ENCODE measurements around the gene ZSCAN21. TPM values are rescaled to one million over a fixed set of nuclear protein-coding genes. Genes with fewer than 3 reads are reported as not detected.

The ZSCAN21 gene
- total and polyA plus RNA-seq, 2 donors (not counting 3 experiments of a cell fraction or from before 2014, with no cell fraction given), result 7.4 to 7.7 TPM

DNA sequence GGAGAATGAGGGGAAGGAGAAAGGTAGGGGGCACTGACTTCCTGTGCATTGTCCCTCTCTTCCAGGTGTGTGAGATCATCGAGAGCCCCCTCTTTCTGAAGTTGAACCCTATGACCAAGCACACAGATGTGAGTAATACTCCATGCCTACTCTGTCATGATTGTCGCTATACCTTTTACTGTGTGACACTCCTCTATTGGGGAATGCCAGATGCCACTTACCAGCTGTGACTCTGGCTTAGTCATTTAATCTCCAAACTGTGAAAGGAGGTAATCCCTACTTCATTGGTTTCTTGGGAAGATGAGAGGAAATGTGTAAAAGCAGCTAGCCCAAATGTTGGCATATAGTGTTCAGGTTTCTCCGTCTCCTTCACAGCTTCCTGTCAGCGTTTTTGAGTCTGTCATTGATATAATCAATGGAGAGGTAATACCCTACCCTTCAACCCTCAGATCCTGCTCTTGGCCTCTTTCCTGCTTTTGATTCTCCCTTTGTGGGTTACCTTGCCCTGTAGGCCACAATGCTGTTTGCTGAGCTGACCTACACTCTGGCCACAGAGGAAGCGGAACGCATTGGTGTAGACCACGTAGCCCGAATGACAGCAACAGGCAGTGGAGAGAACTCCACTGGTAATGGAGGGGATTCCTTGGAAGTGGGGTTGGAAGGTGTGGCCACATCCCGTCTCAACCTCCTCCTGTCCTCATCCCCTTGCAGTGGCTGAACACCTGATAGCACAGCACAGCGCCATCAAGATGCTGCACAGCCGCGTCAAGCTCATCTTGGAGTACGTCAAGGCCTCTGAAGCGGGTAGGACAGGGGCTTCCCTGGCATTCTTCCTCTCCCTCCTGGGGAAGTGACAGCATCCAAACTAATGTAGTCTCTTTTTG, 41.2 kb downstream of the ZSCAN21 start:
- intact Hi-C loops (cut with micrococcal nuclease), result no loop called here
- Histone ChIP-seq H3K9me3 (replicated peaks; ENCODE audit: control insufficient read depth, insufficient read depth, low read length) (no peaks in the 10 kb centered on the region), H3K79me2 (ENCODE audit: control insufficient read depth, insufficient read depth, low read length) (peaks cover 21% of the 10 kb centered on the region), H3K36me3 (ENCODE audit: control insufficient read depth in 2 of 2, extremely low read depth in 1 of 2, insufficient read depth in 2 of 2, low read length in 2 of 2) (peaks cover 28 to 33% of the 10 kb centered on the region in 2 experiments), H3K9me1 (replicated peaks; ENCODE audit: control insufficient read depth, extremely low read depth, insufficient read depth, low read length) (no peaks in the 10 kb centered on the region), H3K27me3 (ENCODE audit: control insufficient read depth in 2 of 2, insufficient read depth in 2 of 2, low read length in 2 of 2) (no peaks in the 10 kb centered on the region), H4K20me1 (replicated peaks; ENCODE audit: control insufficient read depth, extremely low read depth, insufficient read depth, low read length) (no peaks in the 10 kb centered on the region), H2AFZ (ENCODE audit: low read depth, low read length) (no peak overlapping the region), H3K4me3 (replicated peaks in 1 of 3; ENCODE audit: insufficient read depth in 1 of 3, low read depth in 1 of 3, low read length in 3 of 3) (no peak overlapping the region), H3K9ac (replicated peaks; ENCODE audit: extremely low read depth, insufficient read depth, low read length) (no peak overlapping the region), H3K4me1 (ENCODE audit: control insufficient read depth, extremely low read depth, insufficient read depth, low read length) (peaks cover 39% of the 10 kb centered on the region), H3K4me2 (ENCODE audit: insufficient read depth, low read length) (no peak overlapping the region), H3K27ac (ENCODE audit: insufficient read depth, low read depth, low read length) (no peak overlapping the region)
- TSS peak; percentile 30 for BruUV-seq (replicated peaks)
- DNase-seq (ENCODE audit: low read depth, low spot score) (no peak), FAIRE-seq (no peak)
- TF ChIP-seq, protein P1, sequence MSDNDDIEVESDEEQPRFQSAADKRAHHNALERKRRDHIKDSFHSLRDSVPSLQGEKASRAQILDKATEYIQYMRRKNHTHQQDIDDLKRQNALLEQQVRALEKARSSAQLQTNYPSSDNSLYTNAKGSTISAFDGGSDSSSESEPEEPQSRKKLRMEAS (IDR thresholded peaks at IDR 0.05; ENCODE audit: insufficient read depth, insufficient read length), result no peak
- TF ChIP-seq FOS (IDR thresholded peaks at IDR 0.05; ENCODE audit: borderline replicate concordance, insufficient read depth, low read length), result no peak
- TF ChIP-seq POLR2A (IDR thresholded peaks at IDR 0.05; ENCODE audit: low read depth, low read length), result no peak
- POLR2A ChIA-PET, result interaction anchor here (1.6 to 1.9 kb wide), 2 partner anchors 8 to 11 kb away, joined by 3 to 4 read pairs; partner anchors contain the start of genes AP4M1 and MCM7
- dilution Hi-C loops (cut with MboI; ENCODE audit: extremely low pct_ligation_motif_present, low sequenced_read_pairs), result no loop called here
- CTCF ChIA-PET, result interaction anchor here (0.6 to 1.2 kb wide), 4 partner anchors 8 to 10 kb away, joined by 3 to 5 read pairs (median 4); partner anchors contain the start of genes AP4M1 and MCM7

DNA sequence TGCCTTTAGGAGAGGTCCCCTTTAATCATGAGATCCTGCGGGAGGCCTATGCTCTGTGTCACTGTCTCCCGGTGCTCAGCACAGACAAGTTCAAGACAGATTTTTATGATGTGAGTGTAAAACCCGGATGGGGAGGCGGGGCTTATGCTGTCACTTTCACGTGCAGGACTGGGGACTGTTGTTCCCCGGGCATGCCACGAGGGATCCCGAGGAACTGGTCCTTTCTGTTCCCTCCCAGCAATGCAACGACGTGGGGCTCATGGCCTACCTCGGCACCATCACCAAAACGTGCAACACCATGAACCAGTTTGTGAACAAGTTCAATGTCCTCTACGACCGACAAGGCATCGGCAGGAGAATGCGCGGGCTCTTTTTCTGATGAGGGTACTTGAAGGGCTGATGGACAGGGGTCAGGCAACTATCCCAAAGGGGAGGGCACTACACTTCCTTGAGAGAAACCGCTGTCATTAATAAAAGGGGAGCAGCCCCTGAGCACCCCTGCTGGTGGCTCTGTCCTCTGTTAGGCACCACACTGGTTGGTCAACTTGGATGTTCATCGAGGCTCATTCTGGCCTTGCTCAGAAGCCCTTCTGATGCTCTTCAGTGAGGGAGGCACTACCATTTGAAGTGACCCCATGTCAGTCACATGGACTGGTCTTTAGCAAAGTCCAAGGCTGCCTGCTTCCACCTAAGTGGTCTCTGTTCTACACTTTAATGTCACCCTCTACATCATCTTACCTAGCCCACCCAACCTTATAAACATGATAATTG, 42.0 kb downstream of the ZSCAN21 start:
- FAIRE-seq (peak; percentile 8), DNase-seq (ENCODE audit: low read depth, low spot score) (no peak)
- dilution Hi-C loops (cut with MboI; ENCODE audit: extremely low pct_ligation_motif_present, low sequenced_read_pairs) (no loop called here), intact Hi-C loops (cut with micrococcal nuclease) (no loop called here)
- H3K9me3 ChIP-seq (replicated peaks; ENCODE audit: control insufficient read depth, insufficient read depth, low read length), result no peaks in the 10 kb centered on the region
- no peak overlapping the region for H2AFZ ChIP-seq (ENCODE audit: low read depth, low read length)
- POLR2A ChIA-PET, result interaction anchor here (1.9 kb wide), 1 partner anchor 10 kb away, joined by 4 read pairs; the partner anchor contains the start of genes AP4M1 and MCM7
- no peak overlapping the region for H3K4me2 ChIP-seq (ENCODE audit: insufficient read depth, low read length)
- no peak overlapping the region for H3K9ac ChIP-seq (replicated peaks; ENCODE audit: extremely low read depth, insufficient read depth, low read length)
- peaks cover 27% of the 10 kb centered on the region for H3K79me2 ChIP-seq (ENCODE audit: control insufficient read depth, insufficient read depth, low read length)
- peaks cover 31 to 38% of the 10 kb centered on the region in 2 experiments for H3K36me3 ChIP-seq (ENCODE audit: control insufficient read depth in 2 of 2, extremely low read depth in 1 of 2, insufficient read depth in 2 of 2, low read length in 2 of 2)
- H3K9me1 ChIP-seq (replicated peaks; ENCODE audit: control insufficient read depth, extremely low read depth, insufficient read depth, low read length), result no peaks in the 10 kb centered on the region
- no peak overlapping the region for H3K4me3 ChIP-seq (replicated peaks in 1 of 3; ENCODE audit: insufficient read depth in 1 of 3, low read depth in 1 of 3, low read length in 3 of 3)
- TF ChIP-seq, protein P2, sequence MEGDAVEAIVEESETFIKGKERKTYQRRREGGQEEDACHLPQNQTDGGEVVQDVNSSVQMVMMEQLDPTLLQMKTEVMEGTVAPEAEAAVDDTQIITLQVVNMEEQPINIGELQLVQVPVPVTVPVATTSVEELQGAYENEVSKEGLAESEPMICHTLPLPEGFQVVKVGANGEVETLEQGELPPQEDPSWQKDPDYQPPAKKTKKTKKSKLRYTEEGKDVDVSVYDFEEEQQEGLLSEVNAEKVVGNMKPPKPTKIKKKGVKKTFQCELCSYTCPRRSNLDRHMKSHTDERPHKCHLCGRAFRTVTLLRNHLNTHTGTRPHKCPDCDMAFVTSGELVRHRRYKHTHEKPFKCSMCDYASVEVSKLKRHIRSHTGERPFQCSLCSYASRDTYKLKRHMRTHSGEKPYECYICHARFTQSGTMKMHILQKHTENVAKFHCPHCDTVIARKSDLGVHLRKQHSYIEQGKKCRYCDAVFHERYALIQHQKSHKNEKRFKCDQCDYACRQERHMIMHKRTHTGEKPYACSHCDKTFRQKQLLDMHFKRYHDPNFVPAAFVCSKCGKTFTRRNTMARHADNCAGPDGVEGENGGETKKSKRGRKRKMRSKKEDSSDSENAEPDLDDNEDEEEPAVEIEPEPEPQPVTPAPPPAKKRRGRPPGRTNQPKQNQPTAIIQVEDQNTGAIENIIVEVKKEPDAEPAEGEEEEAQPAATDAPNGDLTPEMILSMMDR (IDR thresholded peaks at IDR 0.05; ENCODE audit: extremely low read depth in 1 of 2, insufficient read depth in 1 of 2, low read depth in 1 of 2, low read length in 2 of 2), result peak in 1 of 2 donors; percentile 2
- no peak for TF ChIP-seq GATA2 (IDR thresholded peaks at IDR 0.05; ENCODE audit: insufficient read depth, insufficient read length, low read depth, low read length)
- TF ChIP-seq POLR2A (IDR thresholded peaks at IDR 0.05; ENCODE audit: low read depth, low read length), result peak; percentile 15
- H4K20me1 ChIP-seq (replicated peaks; ENCODE audit: control insufficient read depth, extremely low read depth, insufficient read depth, low read length), result no peaks in the 10 kb centered on the region
- no TSS peak for BruUV-seq (replicated peaks)
- CTCF ChIA-PET, result interaction anchor here (1.1 kb wide), 1 partner anchor 9 kb away, joined by 4 read pairs; no protein-coding TSS in a partner anchor
- peaks cover 33% of the 10 kb centered on the region for H3K4me1 ChIP-seq (ENCODE audit: control insufficient read depth, extremely low read depth, insufficient read depth, low read length)
- H3K27ac ChIP-seq (ENCODE audit: insufficient read depth, low read depth, low read length), result no peak overlapping the region
- no peaks in the 10 kb centered on the region for H3K27me3 ChIP-seq (ENCODE audit: control insufficient read depth in 2 of 2, insufficient read depth in 2 of 2, low read length in 2 of 2)
